ENCODE data around the gene PDHX. TPM values are rescaled to one million over a fixed set of nuclear protein-coding genes. Genes with fewer than 3 reads are reported as not detected.

PDHX gene
- total and polyA plus RNA-seq, 4 donors, result 14.9 to 35.2 (median 24.0) TPM

DNA sequence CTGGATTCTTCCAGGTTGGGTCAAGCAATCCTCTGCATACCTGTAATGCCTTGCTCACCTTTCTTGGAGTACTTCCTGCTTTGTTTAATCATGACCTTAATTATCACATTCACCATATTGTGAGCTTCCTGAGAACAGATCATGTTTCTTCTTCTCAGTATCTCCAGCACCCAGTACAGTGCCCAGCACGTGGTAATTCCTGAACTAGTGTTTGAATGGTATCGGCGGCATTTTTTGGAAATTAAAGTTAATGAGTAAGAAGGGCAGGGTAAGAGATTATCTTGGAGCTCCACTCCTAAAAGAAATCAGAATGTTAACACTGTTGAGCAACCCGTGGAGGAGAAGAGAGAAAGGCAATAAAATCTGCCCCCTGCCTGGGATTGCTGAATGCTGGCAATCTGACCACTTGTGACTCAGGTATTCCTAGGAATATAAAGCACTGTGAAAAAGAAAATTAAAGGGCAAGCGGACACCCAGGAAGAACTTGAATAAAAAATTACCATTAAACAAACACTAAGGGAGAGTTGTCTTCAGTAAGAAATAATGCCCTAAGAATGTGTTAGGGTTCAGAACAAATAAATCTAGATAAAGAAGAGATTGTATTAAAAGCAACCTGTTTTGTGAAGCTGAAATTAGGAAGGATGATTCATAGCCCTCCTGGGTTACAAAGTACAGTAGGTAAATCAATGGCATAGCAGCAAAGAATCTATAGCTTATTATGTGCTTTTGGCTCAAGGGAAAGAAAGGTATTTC is 92.9 kb downstream of the PDHX start:
- Histone ChIP-seq H3K36me3 (ENCODE audit: control insufficient read depth in 4 of 4, insufficient read depth in 3 of 4, low read depth in 1 of 4, low read length in 3 of 4) (no peaks in the 10 kb centered on the region), H3K9me3 (ENCODE audit: control insufficient read depth in 4 of 4, low read length in 3 of 4) (no peaks in the 10 kb centered on the region), H3K27ac (ENCODE audit: low read depth in 1 of 2, low read length in 2 of 2) (no peak overlapping the region), H3K27me3 (ENCODE audit: control insufficient read depth in 4 of 4, insufficient read depth in 4 of 4, low read length in 3 of 4) (no peaks in the 10 kb centered on the region), H3K4me1 (ENCODE audit: control insufficient read depth in 4 of 4, insufficient read depth in 4 of 4, low read length in 3 of 4) (peaks cover 0 to 9% (median 2%) of the 10 kb centered on the region in 4 donors), H3K4me3 (ENCODE audit: low read depth in 1 of 3, low read length in 3 of 3) (no peak overlapping the region), H3K9ac (ENCODE audit: low read depth in 1 of 2, low read length in 2 of 2) (no peak overlapping the region)
- DNase-seq (ENCODE audit: low spot score), result no peak
- peak in 1 of 2 donors; percentile 37 for TF ChIP-seq JUND (IDR thresholded peaks at IDR 0.05)
- no peak for TF ChIP-seq NR2F2 (IDR thresholded peaks at IDR 0.05)
- no peak for TF ChIP-seq EGR1 (IDR thresholded peaks at IDR 0.05; ENCODE audit: low read depth in 2 of 2)
- no peak for TF ChIP-seq SP1 (IDR thresholded peaks at IDR 0.05)
- TF ChIP-seq, protein P1, sequence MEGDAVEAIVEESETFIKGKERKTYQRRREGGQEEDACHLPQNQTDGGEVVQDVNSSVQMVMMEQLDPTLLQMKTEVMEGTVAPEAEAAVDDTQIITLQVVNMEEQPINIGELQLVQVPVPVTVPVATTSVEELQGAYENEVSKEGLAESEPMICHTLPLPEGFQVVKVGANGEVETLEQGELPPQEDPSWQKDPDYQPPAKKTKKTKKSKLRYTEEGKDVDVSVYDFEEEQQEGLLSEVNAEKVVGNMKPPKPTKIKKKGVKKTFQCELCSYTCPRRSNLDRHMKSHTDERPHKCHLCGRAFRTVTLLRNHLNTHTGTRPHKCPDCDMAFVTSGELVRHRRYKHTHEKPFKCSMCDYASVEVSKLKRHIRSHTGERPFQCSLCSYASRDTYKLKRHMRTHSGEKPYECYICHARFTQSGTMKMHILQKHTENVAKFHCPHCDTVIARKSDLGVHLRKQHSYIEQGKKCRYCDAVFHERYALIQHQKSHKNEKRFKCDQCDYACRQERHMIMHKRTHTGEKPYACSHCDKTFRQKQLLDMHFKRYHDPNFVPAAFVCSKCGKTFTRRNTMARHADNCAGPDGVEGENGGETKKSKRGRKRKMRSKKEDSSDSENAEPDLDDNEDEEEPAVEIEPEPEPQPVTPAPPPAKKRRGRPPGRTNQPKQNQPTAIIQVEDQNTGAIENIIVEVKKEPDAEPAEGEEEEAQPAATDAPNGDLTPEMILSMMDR (IDR thresholded peaks at IDR 0.05; ENCODE audit: low read depth, low read length, missing input control), result no peak
- 75% methylated on average over 5 of the region's 5 CpGs for WGBS

DNA sequence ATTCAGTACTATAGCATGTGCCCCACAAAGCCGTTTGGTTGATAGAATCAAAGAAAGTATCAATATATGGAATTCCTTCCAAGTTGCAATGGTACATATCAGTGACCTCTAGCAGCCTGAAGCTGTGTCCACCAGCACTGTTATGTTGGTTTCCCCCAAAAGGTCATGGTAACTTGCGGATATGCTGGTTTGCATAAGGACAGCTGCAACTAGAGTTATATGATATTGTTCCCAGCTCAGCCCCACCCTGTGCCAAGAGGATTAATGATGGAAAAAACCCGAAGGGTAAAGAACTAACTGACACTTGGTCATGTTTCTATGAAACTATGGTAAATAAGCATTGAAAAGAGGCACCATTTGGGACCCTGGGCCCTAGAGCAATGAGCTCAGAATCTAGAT is 93.5 kb downstream of the PDHX start:
- no peak overlapping the region for H3K9ac ChIP-seq (ENCODE audit: low read depth in 1 of 2, low read length in 2 of 2)
- no peak overlapping the region for H3K27ac ChIP-seq (ENCODE audit: low read depth in 1 of 2, low read length in 2 of 2)
- WGBS, result 41% methylated on average over 3 of the region's 3 CpGs
- no peak for DNase-seq (ENCODE audit: low spot score)
- no peaks in the 10 kb centered on the region for H3K36me3 ChIP-seq (ENCODE audit: control insufficient read depth in 4 of 4, insufficient read depth in 3 of 4, low read depth in 1 of 4, low read length in 3 of 4)
- no peaks in the 10 kb centered on the region for H3K9me3 ChIP-seq (ENCODE audit: control insufficient read depth in 4 of 4, low read length in 3 of 4)
- H3K27me3 ChIP-seq (ENCODE audit: control insufficient read depth in 4 of 4, insufficient read depth in 4 of 4, low read length in 3 of 4), result no peaks in the 10 kb centered on the region
- TF ChIP-seq GABPA (IDR thresholded peaks at IDR 0.05 in 1 of 2, conservative IDR thresholded peaks at IDR 0.05 in 1 of 2), result no peak
- TF ChIP-seq, protein P2, sequence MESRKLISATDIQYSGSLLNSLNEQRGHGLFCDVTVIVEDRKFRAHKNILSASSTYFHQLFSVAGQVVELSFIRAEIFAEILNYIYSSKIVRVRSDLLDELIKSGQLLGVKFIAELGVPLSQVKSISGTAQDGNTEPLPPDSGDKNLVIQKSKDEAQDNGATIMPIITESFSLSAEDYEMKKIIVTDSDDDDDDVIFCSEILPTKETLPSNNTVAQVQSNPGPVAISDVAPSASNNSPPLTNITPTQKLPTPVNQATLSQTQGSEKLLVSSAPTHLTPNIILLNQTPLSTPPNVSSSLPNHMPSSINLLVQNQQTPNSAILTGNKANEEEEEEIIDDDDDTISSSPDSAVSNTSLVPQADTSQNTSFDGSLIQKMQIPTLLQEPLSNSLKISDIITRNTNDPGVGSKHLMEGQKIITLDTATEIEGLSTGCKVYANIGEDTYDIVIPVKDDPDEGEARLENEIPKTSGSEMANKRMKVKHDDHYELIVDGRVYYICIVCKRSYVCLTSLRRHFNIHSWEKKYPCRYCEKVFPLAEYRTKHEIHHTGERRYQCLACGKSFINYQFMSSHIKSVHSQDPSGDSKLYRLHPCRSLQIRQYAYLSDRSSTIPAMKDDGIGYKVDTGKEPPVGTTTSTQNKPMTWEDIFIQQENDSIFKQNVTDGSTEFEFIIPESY (IDR thresholded peaks at IDR 0.05), result no peak
- TF ChIP-seq, protein P3, sequence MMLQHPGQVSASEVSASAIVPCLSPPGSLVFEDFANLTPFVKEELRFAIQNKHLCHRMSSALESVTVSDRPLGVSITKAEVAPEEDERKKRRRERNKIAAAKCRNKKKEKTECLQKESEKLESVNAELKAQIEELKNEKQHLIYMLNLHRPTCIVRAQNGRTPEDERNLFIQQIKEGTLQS (IDR thresholded peaks at IDR 0.05), result no peak
- TF ChIP-seq TAF1 (conservative IDR thresholded peaks at IDR 0.05), result no peak
- TF ChIP-seq RAD21 (IDR thresholded peaks at IDR 0.05), result no peak
- no peak for TF ChIP-seq YY1 (IDR thresholded peaks at IDR 0.05)
- no peak for TF ChIP-seq SP1 (IDR thresholded peaks at IDR 0.05)
- no peak for TF ChIP-seq FOXA2 (IDR thresholded peaks at IDR 0.05)
- TF ChIP-seq, protein P4, sequence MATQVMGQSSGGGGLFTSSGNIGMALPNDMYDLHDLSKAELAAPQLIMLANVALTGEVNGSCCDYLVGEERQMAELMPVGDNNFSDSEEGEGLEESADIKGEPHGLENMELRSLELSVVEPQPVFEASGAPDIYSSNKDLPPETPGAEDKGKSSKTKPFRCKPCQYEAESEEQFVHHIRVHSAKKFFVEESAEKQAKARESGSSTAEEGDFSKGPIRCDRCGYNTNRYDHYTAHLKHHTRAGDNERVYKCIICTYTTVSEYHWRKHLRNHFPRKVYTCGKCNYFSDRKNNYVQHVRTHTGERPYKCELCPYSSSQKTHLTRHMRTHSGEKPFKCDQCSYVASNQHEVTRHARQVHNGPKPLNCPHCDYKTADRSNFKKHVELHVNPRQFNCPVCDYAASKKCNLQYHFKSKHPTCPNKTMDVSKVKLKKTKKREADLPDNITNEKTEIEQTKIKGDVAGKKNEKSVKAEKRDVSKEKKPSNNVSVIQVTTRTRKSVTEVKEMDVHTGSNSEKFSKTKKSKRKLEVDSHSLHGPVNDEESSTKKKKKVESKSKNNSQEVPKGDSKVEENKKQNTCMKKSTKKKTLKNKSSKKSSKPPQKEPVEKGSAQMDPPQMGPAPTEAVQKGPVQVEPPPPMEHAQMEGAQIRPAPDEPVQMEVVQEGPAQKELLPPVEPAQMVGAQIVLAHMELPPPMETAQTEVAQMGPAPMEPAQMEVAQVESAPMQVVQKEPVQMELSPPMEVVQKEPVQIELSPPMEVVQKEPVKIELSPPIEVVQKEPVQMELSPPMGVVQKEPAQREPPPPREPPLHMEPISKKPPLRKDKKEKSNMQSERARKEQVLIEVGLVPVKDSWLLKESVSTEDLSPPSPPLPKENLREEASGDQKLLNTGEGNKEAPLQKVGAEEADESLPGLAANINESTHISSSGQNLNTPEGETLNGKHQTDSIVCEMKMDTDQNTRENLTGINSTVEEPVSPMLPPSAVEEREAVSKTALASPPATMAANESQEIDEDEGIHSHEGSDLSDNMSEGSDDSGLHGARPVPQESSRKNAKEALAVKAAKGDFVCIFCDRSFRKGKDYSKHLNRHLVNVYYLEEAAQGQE (IDR thresholded peaks at IDR 0.05), result no peak
- no peak overlapping the region for H3K4me3 ChIP-seq (ENCODE audit: low read depth in 1 of 3, low read length in 3 of 3)
- H3K4me1 ChIP-seq (ENCODE audit: control insufficient read depth in 4 of 4, insufficient read depth in 4 of 4, low read length in 3 of 4), result peaks cover 0 to 9% (median 2%) of the 10 kb centered on the region in 4 donors
